Inferior parietal cortex (tissue), 1 donor: ENCODE data around the gene KLHL10.
"Not testable (repeated sequence)": the region's sequence is repeated elsewhere in the genome, so short reads cannot be mapped to it uniquely, and the experiment has no call there.

Experiments
- DNase-seq: peaks from one replicate; pipeline ENCODE4 v3.0.0-alpha.2; 2016; ENCODE audit errors: extremely low spot score

KLHL10 gene

GRCh38 chr17:41813152-41813680 is 24.4 kb upstream of the KLHL10 start:
- DNase-seq, result no peak

- DNase-seq, result no peak
Observed at GRCh38 chr17:41813699-41814124, 23.9 kb upstream of the KLHL10 start.

- no peak for DNase-seq
Observed at GRCh38 chr17:41814195-41814594, 23.4 kb upstream of the KLHL10 start.

GRCh38 chr17:41816637-41817320 is 20.8 kb upstream of the KLHL10 start:
- DNase-seq, result no peak

- no peak for DNase-seq
Observed at GRCh38 chr17:41818024-41818423, 19.6 kb upstream of the KLHL10 start.

GRCh38 chr17:41821776-41822175 is 15.8 kb upstream of the KLHL10 start:
- no peak for DNase-seq

- DNase-seq, result no peak
Observed at GRCh38 chr17:41822216-41823140, 15.1 kb upstream of the KLHL10 start.

GRCh38 chr17:41823141-41823524 is 14.5 kb upstream of the KLHL10 start:
- no peak for DNase-seq

- DNase-seq, result no peak
Observed at GRCh38 chr17:41823580-41823979, 14.0 kb upstream of the KLHL10 start.

- no peak for DNase-seq
Observed at GRCh38 chr17:41824086-41824485, 13.5 kb upstream of the KLHL10 start.

GRCh38 chr17:41825175-41825845 is 12.3 kb upstream of the KLHL10 start:
- DNase-seq, result no peak

- not testable (repeated sequence) for DNase-seq
Observed at GRCh38 chr17:41829961-41830360, 7.7 kb upstream of the KLHL10 start.

GRCh38 chr17:41835214-41835799 is 2.3 kb upstream of the KLHL10 start:
- no peak for DNase-seq

- DNase-seq, result peak; percentile 53
Observed at GRCh38 chr17:41835800-41836549, 1.6 kb upstream of the KLHL10 start, which contains the start of gene NT5C3B. Gene NT5C3B, minus strand, starts transcription at chr17:41836232. Its CDS starts 39 bp downstream, at chr17:41836193.

GRCh38 chr17:41836550-41837196 is 952 bp upstream of the KLHL10 start:
- no peak for DNase-seq

- DNase-seq, result not testable (repeated sequence)
Observed at GRCh38 chr17:41839448-41839847, 1.8 kb downstream of the KLHL10 start.

GRCh38 chr17:41840781-41841180 is 3.2 kb downstream of the KLHL10 start:
- DNase-seq, result not testable (repeated sequence)

- DNase-seq, result no peak
Observed at GRCh38 chr17:41844971-41845370, 7.3 kb downstream of the KLHL10 start.

GRCh38 chr17:41848788-41849187 is 11.2 kb downstream of the KLHL10 start:
- no peak for DNase-seq

GRCh38 chr17:41849251-41849990 is 11.8 kb downstream of the KLHL10 start:
- DNase-seq, result no peak
